Measurements from ENCODE around the gene SLC12A7.
"Not testable (repeated sequence)": the region's sequence is repeated elsewhere in the genome, so short reads cannot be mapped to it uniquely, and the experiment has no call there.

SLC12A7 gene

DNA sequence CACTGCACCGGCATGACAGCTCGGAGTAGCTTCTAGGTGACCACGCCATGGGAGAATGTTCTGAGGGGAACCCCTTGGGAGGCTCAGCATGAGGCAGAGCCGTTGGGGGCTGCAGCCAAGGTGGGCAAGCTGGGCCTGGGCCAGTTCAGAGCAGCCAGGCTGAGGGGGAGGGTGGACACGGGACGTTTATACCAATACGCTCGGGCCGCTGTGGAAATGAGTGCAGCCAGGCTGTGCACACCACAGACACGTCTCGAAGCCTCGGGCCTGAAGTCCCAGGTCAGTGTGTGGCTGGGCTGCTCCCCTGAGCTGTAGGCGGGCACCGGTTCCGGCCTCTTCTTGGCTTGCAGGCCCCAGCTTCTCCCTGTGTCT lies 28.9 kb upstream of the SLC12A7 start:
- DNase-seq (ENCODE audit: low read depth in 2 of 2) = no peak

DNA sequence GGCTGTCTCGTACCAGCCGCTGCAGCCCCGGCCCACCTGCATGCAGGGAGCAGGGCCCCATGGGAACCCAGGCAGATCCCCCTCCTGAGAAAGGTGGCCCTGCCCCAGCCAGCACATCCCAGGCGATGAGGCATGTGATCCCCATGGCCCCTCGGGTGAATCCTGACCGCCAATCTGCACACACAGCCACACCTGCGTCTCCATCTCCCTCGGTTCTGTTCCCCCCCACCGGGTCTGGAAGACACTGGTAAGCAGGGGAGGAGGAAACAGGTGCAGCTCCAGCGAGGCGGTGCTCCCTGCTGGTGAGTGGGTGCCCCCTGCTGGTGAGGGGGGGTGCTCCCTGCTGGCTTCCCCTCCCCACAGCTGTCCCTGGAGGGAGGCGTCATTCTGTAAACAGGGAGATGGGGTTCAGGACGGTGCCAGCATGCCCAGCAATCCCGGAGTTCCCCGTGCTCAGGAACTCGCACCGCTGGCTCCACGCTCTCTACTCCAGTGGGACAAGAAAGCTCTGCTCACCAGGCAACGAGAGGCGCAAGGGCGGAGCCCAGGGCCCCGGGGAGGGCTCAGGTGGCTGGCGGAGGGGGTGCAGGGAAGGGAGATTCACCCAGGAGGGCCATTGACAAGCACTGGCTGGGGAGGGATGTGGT lies 28.4 kb upstream of the SLC12A7 start:
- DNase-seq (ENCODE audit: low read depth in 2 of 2) = peak; percentile 62 to 65

DNA sequence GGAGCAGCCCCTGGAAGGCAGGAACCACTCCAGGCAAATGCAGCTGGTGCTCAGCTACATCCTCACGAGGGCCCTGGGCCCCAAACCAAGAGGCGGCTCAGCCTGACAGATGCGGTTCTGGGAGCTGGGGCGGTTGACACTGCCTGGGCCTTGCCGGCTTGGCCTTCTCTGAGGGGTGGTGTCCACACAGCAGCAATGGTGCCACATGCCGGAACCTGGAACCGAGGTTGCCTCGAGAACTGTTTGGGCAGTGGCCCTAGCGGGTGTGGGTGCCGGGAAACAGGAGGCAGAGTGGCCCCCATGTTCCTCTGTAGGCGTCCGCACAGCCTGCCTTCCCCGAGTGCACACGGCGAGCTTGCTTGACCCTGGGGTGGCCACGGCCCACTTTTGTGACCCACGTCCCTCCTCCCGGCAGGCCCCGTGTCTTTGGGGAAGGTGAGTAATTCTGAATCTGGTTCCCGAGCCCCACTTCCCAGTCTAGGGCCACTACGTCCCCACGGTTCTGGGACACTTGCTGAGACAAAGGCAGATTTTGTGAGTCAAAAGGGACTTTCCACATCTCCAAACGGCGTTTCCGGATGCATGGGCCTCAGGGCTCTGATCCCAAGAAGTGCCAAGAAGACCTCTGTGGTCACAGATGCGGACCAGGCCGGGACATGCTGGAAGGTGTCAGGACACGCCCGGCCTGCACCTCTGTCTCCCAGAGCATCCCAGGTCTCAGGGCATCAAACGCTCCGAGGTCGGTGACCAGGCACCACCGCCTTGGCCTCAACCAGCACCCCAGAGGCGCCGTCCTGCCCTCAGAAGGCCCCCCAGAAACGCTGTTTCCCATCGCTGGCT lies 27.7 kb upstream of the SLC12A7 start:
- no peak for DNase-seq (ENCODE audit: low read depth in 2 of 2)

DNA sequence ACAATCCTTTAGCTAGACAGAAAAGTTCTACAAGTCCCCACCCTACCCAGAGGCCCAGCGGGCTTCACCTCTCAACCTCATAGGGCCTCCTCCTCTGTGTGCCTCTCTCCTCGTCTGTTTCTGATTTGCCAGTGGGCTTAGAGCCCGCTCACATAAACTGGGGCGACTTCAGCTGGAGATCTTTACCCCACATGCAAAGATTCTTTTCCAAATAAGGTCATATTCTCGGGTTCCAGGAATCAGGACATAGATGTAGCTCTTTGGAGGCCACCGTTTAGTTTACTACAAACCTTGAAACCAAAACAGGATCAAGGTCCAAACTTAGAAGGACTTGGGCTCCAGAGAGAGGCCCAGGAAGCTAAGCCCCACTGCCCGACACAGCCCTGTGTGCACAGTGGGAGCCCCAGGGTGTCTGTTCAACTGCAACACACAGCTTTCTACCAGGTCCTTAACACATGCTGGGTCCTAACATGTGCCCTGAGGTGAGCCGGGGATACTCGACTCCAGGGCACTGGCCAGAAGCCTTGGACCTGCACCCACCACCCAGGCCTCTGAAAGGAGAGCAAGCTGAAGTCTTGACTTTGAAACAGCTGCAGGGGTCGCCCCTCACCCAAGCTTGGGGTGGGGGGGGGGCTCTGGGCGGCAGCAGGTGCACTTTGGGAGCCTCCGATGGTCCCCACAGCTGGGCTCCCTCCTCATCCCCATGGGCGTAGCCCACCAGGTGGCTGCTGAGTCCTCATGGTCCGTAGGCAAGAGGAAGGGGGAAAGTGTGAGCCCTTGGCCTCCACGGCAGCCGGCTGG lies 26.8 kb upstream of the SLC12A7 start:
- no peak for DNase-seq (ENCODE audit: low read depth in 2 of 2)

DNA sequence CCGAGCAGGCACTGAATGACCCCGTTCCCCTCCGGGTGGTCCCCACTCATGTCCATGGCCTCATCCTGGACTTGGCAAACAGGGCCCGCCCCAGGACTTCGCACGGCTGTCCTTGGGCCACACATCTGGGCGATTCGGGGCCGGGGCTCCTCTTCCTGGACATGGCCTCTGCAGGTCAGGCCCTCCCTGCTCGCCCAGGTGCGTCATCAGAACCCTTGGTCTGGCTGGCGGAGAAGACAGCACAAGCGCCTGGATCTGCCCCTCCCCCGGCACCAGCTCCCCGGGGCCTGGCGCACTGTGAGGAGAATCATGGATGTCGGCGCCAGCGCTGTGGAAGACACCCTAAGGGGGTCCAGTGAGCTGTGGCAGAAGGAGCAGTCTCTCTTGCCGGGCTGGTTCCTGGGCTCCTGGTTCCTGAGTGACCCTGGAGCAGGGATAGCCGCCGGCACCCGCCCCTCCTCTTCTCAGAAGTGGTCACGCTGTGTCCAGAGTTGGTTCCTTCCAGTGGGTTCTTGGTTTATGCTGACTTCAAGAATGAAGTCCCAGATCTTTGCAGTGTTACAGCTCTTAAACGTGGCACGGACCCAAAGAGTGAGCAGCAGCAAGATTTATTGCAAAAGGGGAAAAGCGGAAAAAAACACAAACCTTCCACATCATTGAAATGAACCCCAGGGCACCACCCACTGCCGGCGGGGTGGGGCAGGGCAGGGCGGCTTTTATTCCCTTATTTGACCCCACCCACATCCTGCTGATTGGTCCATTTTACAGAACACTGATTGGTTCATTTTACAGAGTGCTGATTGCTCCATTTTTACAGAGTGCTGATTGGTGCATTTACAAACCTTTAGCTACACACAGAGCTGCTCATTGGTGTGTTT lies 25.9 kb upstream of the SLC12A7 start:
- no peak for DNase-seq (ENCODE audit: low read depth in 2 of 2)

DNA sequence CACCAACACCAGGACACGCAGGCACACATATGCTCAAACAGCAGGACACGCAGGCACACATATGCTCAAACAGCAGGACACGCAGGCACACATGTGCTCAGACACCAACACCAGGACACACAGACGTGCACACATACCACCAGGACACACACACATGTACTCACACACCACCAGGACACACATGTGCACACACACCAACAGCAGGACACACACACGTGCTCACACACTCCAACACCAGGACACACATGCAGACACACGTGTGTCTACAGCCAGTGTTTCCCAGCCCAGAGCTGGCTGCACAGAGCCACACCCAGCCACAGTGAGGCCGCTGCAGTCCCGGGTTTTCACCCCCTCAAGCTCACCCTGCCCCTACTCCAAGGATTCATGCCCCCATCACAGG lies 25.0 kb upstream of the SLC12A7 start:
- DNase-seq (ENCODE audit: low read depth in 2 of 2) = no peak

DNA sequence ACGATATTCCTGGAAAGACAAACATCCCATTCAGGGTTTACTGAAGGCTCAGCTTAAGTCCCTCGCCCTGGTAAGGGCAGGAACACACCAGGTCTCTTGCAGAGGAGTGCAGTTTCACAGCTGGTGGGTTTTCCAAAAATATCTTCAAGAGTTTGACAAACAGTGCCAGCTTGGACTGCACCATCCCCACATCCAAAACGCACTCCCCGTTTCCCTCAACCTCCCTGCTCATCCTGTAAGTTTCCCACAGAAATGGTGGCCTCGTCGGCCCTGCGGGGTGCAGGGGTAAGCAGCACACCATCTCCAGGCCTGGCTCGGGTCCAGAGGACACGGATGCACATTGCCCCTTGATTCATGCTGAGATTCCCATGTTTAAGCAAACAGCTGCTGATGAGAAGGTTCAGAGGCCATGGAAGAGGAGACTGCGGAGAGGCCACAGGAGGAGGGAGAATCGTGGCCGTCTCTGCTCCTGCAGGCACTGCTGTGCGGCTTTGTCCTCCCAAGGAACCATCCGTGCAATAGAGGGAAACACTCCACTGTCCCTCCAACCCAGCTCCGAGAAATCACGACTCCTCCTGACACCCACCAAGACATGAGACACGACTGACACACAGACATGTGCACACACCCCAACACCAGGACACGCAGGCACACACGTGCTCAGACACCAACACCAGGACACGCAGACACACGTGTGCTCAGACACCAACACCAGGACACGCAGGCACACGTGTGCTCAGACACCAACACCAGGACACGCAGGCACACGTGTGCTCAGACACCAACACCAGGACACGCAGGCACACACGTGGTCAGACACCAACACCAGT lies 24.0 kb upstream of the SLC12A7 start:
- no peak for DNase-seq (ENCODE audit: low read depth in 2 of 2)

DNA sequence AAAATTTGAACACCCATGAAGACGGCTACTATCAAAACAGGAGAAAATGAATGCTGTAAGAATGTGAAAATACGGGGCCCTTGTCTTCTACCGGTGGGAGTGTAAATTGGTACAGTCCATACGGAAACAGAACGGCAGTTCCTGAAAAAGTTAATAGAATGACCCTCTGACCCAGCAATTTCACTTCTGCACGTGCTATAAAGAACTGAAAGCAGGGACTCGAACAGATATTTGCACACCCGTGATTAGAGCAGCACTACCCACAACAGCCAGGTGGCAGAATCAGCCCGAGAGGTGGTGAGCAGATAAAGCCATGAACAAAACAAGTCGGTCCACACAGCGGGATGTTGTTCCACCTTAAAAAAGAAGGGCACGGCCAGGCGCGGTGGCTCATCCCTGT lies 22.6 kb upstream of the SLC12A7 start:
- no peak for DNase-seq (ENCODE audit: low read depth in 2 of 2)

DNA sequence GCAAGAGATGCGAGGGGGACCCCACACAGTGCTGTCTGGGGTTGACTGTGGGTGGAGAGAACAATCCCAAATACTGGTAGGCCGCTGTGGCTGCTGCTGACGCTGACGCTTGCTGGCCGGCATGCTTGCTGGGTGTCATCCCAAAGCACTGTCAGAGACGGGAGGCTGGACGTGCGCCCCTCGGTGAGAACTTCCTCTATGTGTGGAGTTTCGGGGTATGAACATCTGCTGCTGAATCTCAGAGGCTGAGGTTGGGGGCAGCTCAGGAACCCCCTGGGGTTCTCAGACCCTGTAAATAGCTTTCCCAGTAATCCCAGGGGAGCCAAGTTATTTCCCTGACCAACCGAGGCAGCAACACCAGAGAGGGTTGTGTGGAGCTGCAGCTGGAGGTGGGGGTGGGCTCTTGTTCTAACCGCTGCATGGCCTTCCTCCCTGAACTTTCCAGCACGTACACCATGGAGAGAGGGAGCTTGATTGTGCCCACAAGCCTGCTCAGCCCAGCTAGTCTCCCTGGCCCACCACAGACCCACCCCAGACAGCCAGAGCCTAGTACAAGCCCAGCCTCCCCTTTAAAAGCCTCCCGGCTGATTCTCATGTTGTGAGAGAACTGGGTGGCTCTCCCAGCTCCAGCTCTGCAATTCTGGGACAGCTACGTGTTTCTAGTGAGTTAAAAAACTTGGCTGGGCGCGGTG lies 21.8 kb upstream of the SLC12A7 start:
- no peak for DNase-seq (ENCODE audit: low read depth in 2 of 2)

DNA sequence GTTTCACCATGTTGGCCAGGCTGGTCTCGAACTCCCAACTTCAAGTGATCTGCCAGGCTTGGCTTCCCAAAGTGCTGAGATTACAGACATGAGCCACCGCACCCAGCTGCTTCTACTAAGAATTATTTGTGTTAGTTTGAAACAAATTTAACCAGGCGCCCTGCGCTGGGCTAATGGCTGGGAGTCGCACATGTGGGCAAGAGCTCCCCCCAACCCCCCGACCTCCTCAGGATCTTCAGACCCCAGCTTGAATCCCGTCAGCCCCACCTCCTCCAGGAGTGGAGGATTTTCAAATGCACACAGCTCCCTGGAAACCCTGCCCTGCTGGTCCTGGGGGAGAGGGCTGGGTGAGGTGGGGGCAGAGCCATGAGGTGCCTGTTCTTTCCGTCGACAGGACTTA lies 21.2 kb upstream of the SLC12A7 start:
- DNase-seq (ENCODE audit: low read depth in 2 of 2) = no peak

DNA sequence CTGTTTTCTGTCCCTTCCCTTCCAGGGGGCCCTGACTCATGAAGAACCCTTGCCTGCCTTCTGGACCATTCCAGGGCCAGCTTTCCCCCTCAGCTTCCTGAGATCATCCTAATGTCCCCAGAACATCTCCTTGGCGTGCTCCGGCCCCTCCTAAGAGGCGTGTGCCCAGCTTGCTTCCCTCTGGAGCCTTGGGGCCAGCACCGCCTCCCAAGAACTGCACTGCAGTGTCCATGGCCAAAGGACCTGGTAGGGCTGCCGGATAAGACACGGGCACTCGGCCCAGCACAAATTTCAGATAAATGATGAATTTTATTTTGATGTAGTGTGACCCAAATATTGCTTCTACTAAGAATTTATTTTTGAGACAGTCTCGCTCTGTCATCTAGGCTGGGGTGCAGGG lies 20.7 kb upstream of the SLC12A7 start:
- no peak for DNase-seq (ENCODE audit: low read depth in 2 of 2)

DNA sequence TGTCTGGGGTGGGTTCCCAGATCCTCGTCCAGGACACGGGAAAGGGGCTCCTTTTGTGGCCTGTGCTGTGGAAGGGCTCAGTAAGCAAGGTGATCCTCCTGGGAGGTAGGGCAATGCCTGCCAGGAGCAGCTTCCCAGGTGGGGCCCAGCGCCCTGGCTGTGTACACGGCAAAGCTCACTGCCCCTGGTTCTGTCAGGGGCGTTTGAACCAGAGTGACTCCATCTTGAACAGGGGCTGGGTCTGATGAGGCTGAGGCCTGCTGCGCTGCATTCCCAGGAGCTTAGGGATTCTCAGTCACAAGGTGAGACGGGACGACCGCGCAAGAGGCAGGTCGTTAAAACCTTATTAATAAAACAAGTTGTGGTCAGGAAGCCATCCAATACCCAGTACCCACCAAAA lies 19.9 kb upstream of the SLC12A7 start:
- no peak for DNase-seq (ENCODE audit: low read depth in 2 of 2)

DNA sequence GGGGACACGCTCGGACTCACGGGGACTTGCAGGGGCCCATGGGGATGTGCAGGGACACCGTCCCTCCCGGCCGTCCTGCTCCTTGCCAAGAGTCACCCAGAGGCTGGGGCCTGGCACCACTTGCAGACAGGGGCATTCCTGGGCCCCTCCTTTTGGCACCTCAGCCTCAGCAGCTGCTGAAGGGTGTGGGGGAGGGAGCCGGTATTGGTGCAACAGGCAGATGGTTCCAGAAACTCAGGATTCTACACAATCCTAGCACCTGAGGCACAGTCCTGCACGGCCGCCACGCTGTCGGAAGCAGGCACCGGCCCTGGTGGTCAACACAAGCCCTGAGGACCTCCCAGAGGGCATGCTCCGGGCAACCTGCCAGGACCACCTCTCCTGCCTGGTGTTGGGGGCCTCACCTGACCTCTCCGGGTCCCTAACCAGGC lies 19.3 kb upstream of the SLC12A7 start:
- no peak for DNase-seq (ENCODE audit: low read depth in 2 of 2)

DNA sequence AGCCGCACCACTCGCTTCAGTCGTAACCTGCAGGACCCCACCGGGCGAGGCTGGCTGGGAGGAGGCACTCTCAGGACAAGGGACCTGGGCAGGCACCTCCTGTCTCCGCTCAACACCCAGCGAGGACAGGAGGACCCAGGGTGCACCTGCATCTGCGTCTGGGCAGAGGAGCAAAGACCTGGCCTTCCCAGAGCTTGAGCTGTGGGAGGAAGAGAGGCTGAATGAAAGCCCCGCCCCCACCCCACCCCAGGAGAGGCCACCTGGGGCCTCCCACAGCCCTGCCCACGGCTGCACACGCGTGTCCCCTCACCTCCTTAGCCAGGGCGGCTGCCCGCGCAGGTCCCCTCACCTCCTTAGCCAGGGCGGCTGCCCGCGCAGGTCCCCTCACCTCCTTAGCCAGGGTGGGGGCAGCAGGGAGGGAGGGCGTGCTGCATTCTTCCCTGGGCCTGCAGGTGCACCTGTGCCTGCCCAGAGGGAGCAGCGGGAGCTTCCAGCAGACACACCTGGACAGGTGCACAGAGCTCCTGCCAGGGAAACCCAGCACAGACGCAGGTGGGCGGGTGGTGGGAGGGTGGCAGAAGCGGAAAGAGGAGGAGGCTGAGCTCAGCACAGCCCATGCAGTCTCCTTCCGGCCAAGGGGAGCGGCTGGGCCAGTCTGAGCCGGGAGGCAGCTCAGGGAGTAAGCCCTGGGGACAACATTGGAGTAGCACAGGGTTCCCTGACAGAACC lies 18.5 kb upstream of the SLC12A7 start:
- DNase-seq (ENCODE audit: low read depth in 2 of 2) = no peak

DNA sequence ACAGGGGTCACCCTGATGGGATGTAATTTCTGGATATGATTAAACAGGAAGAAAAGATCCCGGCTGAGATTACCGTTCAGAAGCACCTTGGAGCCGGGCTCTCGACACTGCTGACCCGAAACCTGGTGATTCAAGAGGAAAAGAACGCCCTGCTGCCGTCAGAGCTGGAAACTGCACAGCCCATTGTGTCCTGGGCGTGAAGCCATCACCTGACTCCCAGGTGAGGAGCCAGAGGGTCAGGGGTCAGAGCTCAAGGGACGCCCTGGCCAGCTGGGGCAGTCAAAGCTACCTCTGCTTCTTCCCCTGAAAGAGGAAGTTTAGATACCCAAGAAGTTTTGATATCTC lies 17.8 kb upstream of the SLC12A7 start:
- DNase-seq (ENCODE audit: low read depth in 2 of 2) = no peak

DNA sequence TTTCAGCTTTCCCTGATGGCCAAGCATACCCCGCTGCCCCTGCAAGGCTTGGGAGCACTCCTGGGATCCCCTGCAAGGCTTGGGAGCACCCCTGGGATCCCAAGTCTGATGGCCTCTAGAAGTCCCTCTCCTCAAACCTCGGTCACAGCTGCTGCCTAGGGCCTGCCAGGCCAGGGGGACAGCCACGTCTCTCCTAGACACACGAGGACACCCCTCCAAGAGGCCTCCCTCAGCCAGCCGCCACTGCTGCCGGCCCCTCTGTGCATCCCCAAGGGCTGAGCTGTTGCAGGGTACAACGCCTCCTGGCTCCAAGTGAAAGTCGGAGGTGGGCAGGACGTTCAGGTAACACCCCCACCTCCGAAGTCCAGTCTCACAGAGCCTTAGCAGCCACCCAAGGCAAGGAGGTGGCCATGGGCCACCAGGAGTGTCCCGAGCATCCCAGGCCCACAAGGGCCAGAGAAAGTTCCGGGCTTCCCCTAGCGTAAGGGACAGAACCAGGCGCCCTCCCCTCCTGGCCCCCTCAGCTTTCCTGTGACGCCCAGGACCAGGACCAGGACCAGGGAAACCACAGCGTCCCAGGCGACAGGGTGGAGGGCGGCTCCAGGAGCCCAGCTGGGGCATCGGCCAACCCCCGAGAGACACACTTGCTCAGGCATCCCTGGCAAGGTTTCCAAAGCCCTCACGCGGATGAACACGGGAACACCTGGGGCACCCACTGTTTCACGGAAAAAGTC lies 17.3 kb upstream of the SLC12A7 start:
- DNase-seq (ENCODE audit: low read depth in 2 of 2) = no peak

DNA sequence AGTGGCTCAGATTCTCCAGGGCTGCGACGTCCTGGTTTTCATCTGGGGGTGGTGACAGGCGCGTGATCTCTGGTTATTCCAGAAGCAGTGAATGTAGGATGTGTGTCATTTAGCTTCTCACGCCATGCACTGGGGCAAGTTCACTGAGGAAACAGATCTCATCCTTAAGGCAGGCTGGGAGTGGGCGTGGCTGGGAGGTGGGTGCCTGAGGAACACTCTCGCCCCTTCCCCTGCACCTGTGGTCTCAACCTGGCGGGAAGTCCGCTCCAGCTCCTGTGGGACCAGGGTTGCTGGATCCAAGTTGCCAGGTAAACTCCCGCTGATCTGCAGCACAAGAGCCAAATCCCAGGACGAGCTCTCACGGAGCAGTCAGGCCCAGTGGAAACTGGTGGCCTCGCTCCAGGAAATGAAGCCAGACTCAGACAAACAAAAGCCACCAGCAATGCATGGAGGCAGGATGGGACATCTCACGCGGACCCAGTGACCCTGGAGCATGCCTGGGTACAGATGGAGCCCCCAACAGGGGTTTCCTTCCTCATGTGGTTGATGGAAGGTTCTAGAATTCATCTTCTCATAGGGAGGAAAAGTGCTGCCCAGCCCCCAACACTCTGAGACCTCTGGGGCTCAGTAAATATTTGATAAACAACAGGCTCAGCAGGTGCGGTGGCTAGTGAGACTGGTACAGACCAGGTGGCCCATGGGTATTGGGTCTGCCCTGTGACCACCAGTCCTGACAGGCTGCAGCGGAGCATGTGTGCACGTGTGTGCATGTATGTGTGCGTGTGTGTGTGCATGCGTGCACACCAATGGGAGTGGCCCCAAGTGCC lies 16.3 kb upstream of the SLC12A7 start:
- no peak for DNase-seq (ENCODE audit: low read depth in 2 of 2)

DNA sequence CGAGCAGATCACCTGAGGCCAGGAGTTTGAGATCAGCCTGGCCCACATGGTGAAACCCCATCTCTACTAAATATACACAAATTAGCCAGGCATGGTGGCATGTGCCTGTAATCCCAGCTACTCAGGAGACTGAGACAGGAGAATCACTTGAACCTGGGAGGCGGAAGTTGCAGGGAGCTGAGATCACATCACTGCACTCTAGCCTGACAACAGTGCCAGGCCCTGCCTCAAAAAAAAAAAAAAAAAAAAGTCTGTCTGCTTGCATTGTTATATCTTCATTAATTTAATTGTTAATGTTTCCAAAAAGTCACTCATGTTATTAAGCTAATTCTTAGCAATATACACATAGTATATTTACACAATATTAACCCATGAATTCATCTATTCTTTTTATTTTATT lies 13.8 kb upstream of the SLC12A7 start:
- DNase-seq (ENCODE audit: low read depth in 2 of 2) = not testable (repeated sequence)
